ENCODE results near the gene MYO3B. TPM values are rescaled to one million over a fixed set of nuclear protein-coding genes. Genes with fewer than 3 reads are reported as not detected.

Gene MYO3B
- total RNA-seq, 4 donors from 2014 or later: 0.48 TPM; not detected in 3

- Histone ChIP-seq H3K27me3 (no peaks in the 10 kb centered on the region), H3K27ac (no peak overlapping the region), H3K4me1 (peaks cover 0 to 34% (median 6%) of the 10 kb centered on the region in 4 donors), H3K36me3 (no peaks in the 10 kb centered on the region), H3K4me3 (no peak overlapping the region), H3K9me3 (no peaks in the 10 kb centered on the region)
- DNase-seq: no peak
- in situ Hi-C loops (cut with MboI; ENCODE audit: low pct_ligation_motif_present in 1 of 4, low pct_unique_long_range_greater_than_20kb in 1 of 4, low sequenced_read_pairs in 3 of 4): no loop called here
- TF ChIP-seq POLR2AphosphoS5 (IDR thresholded peaks at IDR 0.05): no peak
- TF ChIP-seq EP300 (IDR thresholded peaks at IDR 0.05; ENCODE audit: low read depth): no peak
- TF ChIP-seq, protein P1, sequence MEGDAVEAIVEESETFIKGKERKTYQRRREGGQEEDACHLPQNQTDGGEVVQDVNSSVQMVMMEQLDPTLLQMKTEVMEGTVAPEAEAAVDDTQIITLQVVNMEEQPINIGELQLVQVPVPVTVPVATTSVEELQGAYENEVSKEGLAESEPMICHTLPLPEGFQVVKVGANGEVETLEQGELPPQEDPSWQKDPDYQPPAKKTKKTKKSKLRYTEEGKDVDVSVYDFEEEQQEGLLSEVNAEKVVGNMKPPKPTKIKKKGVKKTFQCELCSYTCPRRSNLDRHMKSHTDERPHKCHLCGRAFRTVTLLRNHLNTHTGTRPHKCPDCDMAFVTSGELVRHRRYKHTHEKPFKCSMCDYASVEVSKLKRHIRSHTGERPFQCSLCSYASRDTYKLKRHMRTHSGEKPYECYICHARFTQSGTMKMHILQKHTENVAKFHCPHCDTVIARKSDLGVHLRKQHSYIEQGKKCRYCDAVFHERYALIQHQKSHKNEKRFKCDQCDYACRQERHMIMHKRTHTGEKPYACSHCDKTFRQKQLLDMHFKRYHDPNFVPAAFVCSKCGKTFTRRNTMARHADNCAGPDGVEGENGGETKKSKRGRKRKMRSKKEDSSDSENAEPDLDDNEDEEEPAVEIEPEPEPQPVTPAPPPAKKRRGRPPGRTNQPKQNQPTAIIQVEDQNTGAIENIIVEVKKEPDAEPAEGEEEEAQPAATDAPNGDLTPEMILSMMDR (IDR thresholded peaks at IDR 0.05): no peak
- no peak for TF ChIP-seq POLR2A (IDR thresholded peaks at IDR 0.05)
- 75 to 83% methylated on average over 8 to 14 of the region's 14 CpGs for WGBS, 2 donors (ENCODE audit: low coverage in 1 of 2)
- intact Hi-C loops (cut with DNase I; ENCODE audit: low total_unique reads): loop anchor here (10.0 kb wide), 1 partner anchor 211 kb away; the partner anchor contains the start of gene SP5
Measured at GRCh38 chr2:170503971-170504809, 326.2 kb downstream of the MYO3B start.

GRCh38 chr2:170504810-170505145, 326.8 kb downstream of the MYO3B start:
- no peak for TF ChIP-seq EP300 (IDR thresholded peaks at IDR 0.05; ENCODE audit: low read depth)
- TF ChIP-seq, protein P1 (IDR thresholded peaks at IDR 0.05): no peak
- no peak for TF ChIP-seq POLR2AphosphoS5 (IDR thresholded peaks at IDR 0.05)
- no peak for TF ChIP-seq POLR2A (IDR thresholded peaks at IDR 0.05)
- Histone ChIP-seq H3K27me3 (no peaks in the 10 kb centered on the region), H3K4me3 (no peak overlapping the region), H3K36me3 (no peaks in the 10 kb centered on the region), H3K27ac (no peak overlapping the region), H3K4me1 (peaks cover 0 to 31% (median 6%) of the 10 kb centered on the region in 4 donors), H3K9me3 (no peaks in the 10 kb centered on the region)
- intact Hi-C loops (cut with DNase I; ENCODE audit: low total_unique reads) (loop anchor here (10.0 kb wide), 1 partner anchor 210 kb away; the partner anchor contains the start of gene SP5), in situ Hi-C loops (cut with MboI; ENCODE audit: low pct_ligation_motif_present in 1 of 4, low pct_unique_long_range_greater_than_20kb in 1 of 4, low sequenced_read_pairs in 3 of 4) (no loop called here)
- no peak for DNase-seq
- 68% methylated on average over 4 of the region's 4 CpGs; no CpG with 5 or more reads in 1 of the 2 donors for WGBS, 2 donors (ENCODE audit: low coverage in 1 of 2)

- peak overlapping the region; percentile 40 to 56 (median 42) for H3K27ac ChIP-seq
- no peak for TF ChIP-seq EP300 (IDR thresholded peaks at IDR 0.05; ENCODE audit: low read depth)
- TF ChIP-seq POLR2AphosphoS5 (IDR thresholded peaks at IDR 0.05): peak in 2 of 3 donors; percentile 34 to 51
- TF ChIP-seq POLR2A (IDR thresholded peaks at IDR 0.05): no peak
- TF ChIP-seq, protein P1 (IDR thresholded peaks at IDR 0.05): no peak
- intact Hi-C loops (cut with DNase I; ENCODE audit: low total_unique reads) (loop anchor here (10.0 kb wide), 1 partner anchor 209 kb away; the partner anchor contains the start of gene SP5), in situ Hi-C loops (cut with MboI; ENCODE audit: low pct_ligation_motif_present in 1 of 4, low pct_unique_long_range_greater_than_20kb in 1 of 4, low sequenced_read_pairs in 3 of 4) (no loop called here)
- H3K9me3 ChIP-seq: no peaks in the 10 kb centered on the region
- H3K4me3 ChIP-seq: no peak overlapping the region
- H3K4me1 ChIP-seq: peaks cover 0 to 22% (median 6%) of the 10 kb centered on the region in 4 donors
- WGBS, 2 donors (ENCODE audit: low coverage in 1 of 2): 56 to 60% methylated on average over 5 to 6 of the region's 6 CpGs
- peak; percentile 40 for DNase-seq
- H3K27me3 ChIP-seq: no peaks in the 10 kb centered on the region
- H3K36me3 ChIP-seq: no peaks in the 10 kb centered on the region
Measured at GRCh38 chr2:170505631-170506275, 327.8 kb downstream of the MYO3B start.
